HFF-Myc (cell line): ENCODE results near the gene DEPP1.

Experiments
- DNase-seq: peaks from one replicate; pipeline ENCODE4 v3.0.0-alpha.2; 2011; ENCODE audit warnings: low read depth; ENCODE audit errors: extremely low read depth
- H3K4me3 ChIP-seq: replicated peaks from 2 replicates; pipeline ENCODE4 v1.5.1; 2011; ENCODE audit warnings: low read depth, mild to moderate bottlenecking, control low read depth, low read length
- CTCF ChIP-seq: IDR thresholded peaks from 2 replicates; pipeline ENCODE4 v1.5.1; 2012; ENCODE audit warnings: mild to moderate bottlenecking, low read depth, low read length, control low read depth; ENCODE audit errors: missing control alignments

The DEPP1 gene

GRCh38 chr10:44988957-44989585 is 10.5 kb upstream of the DEPP1 start:
- no peak for TF ChIP-seq CTCF
- H3K4me3 ChIP-seq: no peak overlapping the region
- DNase-seq: no peak

GRCh38 chr10:44986670-44987069 is 8.1 kb upstream of the DEPP1 start:
- DNase-seq: no peak
- H3K4me3 ChIP-seq: no peak overlapping the region
- no peak for TF ChIP-seq CTCF

- no peak for TF ChIP-seq CTCF
- DNase-seq: no peak
- H3K4me3 ChIP-seq: no peak overlapping the region
These were observed 7.6 kb upstream of the DEPP1 start for GRCh38 chr10:44986179-44986578.

- no peak for DNase-seq
- no peak for TF ChIP-seq CTCF
- no peak overlapping the region for H3K4me3 ChIP-seq
These were observed 6.6 kb upstream of the DEPP1 start for GRCh38 chr10:44985175-44985681.

GRCh38 chr10:44984671-44985101 is 6.1 kb upstream of the DEPP1 start:
- no peak for DNase-seq
- no peak for TF ChIP-seq CTCF
- no peak overlapping the region for H3K4me3 ChIP-seq

GRCh38 chr10:44983895-44984278 is 5.3 kb upstream of the DEPP1 start:
- no peak for TF ChIP-seq CTCF
- DNase-seq: no peak
- H3K4me3 ChIP-seq: no peak overlapping the region
